Endothelial cell of umbilical vein (primary cell): ENCODE results near the gene ZNF423. TPM values are rescaled to one million over a fixed set of nuclear protein-coding genes. Genes with fewer than 3 reads are reported as not detected.

Experiments
- BruUV-seq: library from RNA; stranded (reverse); fragments of 400-500 nt; replicated peaks from 2 replicates; lab custom pipeline; 2021; lab: Mats Ljungman, UMichigan
- CTCF ChIA-PET: fragments of 300-600, 350-600 bp; sonication (Branson Sonifier 250); formaldehyde crosslinking; loops from one replicate; lab custom pipeline; 2021; ENCODE audit warnings: antibody characterized with exemption, inconsistent platforms; lab: Charles Lee
- POLR2A ChIA-PET: fragments of 300-600, 350-600 bp; sonication (Branson Sonifier 250); formaldehyde crosslinking; loops from one replicate; lab custom pipeline; 2021; ENCODE audit warnings: antibody characterized with exemption, inconsistent platforms; lab: Charles Lee
- DNase-seq: peaks from one replicate; pipeline ENCODE4 v3.0.0-alpha.2; 2011; ENCODE audit warnings: low read depth, low spot score
- FAIRE-seq: peaks from 2 replicates; lab custom pipeline; 2011; peaks lifted over from hg19 to GRCh38; lab: Jason Lieb, UNC
- H2AFZ ChIP-seq: 2 replicates; pipeline ENCODE4 v1.6.0; 2012; ENCODE audit warnings: low read depth, low read length, control low read depth, inconsistent platforms
- H3K27ac ChIP-seq: 2 replicates; pipeline ENCODE4 v1.5.1; 2011; ENCODE audit warnings: low read depth, mild to moderate bottlenecking, control low read depth, low read length, moderate library complexity; ENCODE audit not compliant: insufficient read depth
- H3K27me3 ChIP-seq, 2 experiments: 2 replicates each; pipeline versions ENCODE4 v1.6.0 to v1.6.1; 2011; ENCODE audit warnings: low read length in 2 of 2, mixed read lengths in 1 of 2; ENCODE audit not compliant: control insufficient read depth in 2 of 2, insufficient read depth in 2 of 2
- H3K36me3 ChIP-seq, 2 experiments: 2 replicates in 1 of 2; 3 replicates in 1 of 2; pipeline ENCODE4 v1.5.1; 2011; ENCODE audit warnings: low read length in 2 of 2, mild to moderate bottlenecking in 1 of 2, moderate library complexity in 1 of 2; ENCODE audit not compliant: control insufficient read depth in 2 of 2, insufficient read depth in 2 of 2; ENCODE audit errors: extremely low read depth in 1 of 2
- H3K4me1 ChIP-seq: 3 replicates; pipeline ENCODE4 v1.5.1; 2011; ENCODE audit warnings: mild to moderate bottlenecking, low read length; ENCODE audit not compliant: control insufficient read depth, insufficient read depth; ENCODE audit errors: extremely low read depth
- H3K4me2 ChIP-seq: 2 replicates; pipeline ENCODE4 v1.6.1; 2011; ENCODE audit warnings: low read length, control low read depth, mixed read lengths; ENCODE audit not compliant: insufficient read depth
- H3K4me3 ChIP-seq, 3 experiments: fragments of 200-600 bp in 1 of 3; sonication (generic), shearing (Covaris generic) in 1 of 3; replicated peaks in 1 of 3; 2 replicates each; pipeline ENCODE4 v1.5.1; 2011 to 2016; ENCODE audit warnings: control low read depth in 3 of 3, low read length in 3 of 3, mild to moderate bottlenecking in 2 of 3, inconsistent platforms in 1 of 3, low read depth in 1 of 3, moderate library complexity in 1 of 3; ENCODE audit not compliant: insufficient read depth in 1 of 3
- H3K79me2 ChIP-seq: 2 replicates; pipeline ENCODE4 v1.6.0; 2012; ENCODE audit warnings: low read length, inconsistent platforms; ENCODE audit not compliant: control insufficient read depth, insufficient read depth
- H3K9ac ChIP-seq: replicated peaks from 2 replicates; pipeline ENCODE3; 2011; ENCODE audit warnings: low read length, control low read depth; ENCODE audit not compliant: insufficient read depth; ENCODE audit errors: extremely low read depth
- H3K9me1 ChIP-seq: replicated peaks from 3 replicates; pipeline ENCODE4 v1.6.0; 2011; ENCODE audit warnings: mild to moderate bottlenecking, low read length; ENCODE audit not compliant: control insufficient read depth, insufficient read depth; ENCODE audit errors: extremely low read depth
- H3K9me3 ChIP-seq: replicated peaks from 2 replicates; pipeline ENCODE4 v1.5.1; 2012; ENCODE audit warnings: low read length, inconsistent platforms; ENCODE audit not compliant: control insufficient read depth, insufficient read depth
- H4K20me1 ChIP-seq: replicated peaks from 2 replicates; pipeline ENCODE3; 2011; ENCODE audit warnings: mild to moderate bottlenecking, low read length; ENCODE audit not compliant: control insufficient read depth, insufficient read depth; ENCODE audit errors: extremely low read depth
- EZH2 ChIP-seq: IDR thresholded peaks from 2 replicates; pipeline ENCODE4 v1.6.1; 2012; ENCODE audit warnings: borderline replicate concordance, low read depth, mild to moderate bottlenecking, moderate library complexity, low read length, inconsistent platforms; ENCODE audit not compliant: severe bottlenecking
- FOS ChIP-seq: IDR thresholded peaks from 2 replicates; pipeline ENCODE4 v1.6.1; 2011; ENCODE audit warnings: mild to moderate bottlenecking, low read length, moderate library complexity, borderline replicate concordance; ENCODE audit not compliant: insufficient read depth
- GATA2 ChIP-seq: IDR thresholded peaks from 2 replicates; pipeline ENCODE4 v1.7.0; 2011; ENCODE audit warnings: low read depth, mild to moderate bottlenecking, moderate library complexity, mixed read lengths, low read length; ENCODE audit not compliant: insufficient read length, insufficient read depth
- JUN ChIP-seq: IDR thresholded peaks from 2 replicates; pipeline ENCODE4 v1.6.1; 2011; ENCODE audit warnings: borderline replicate concordance, low read depth; ENCODE audit not compliant: insufficient read length, insufficient read depth
- POLR2A ChIP-seq: IDR thresholded peaks from 2 replicates; pipeline ENCODE4 v1.6.1; 2012; ENCODE audit warnings: low read depth, mild to moderate bottlenecking, control low read depth, low read length
- POLR2AphosphoS5 ChIP-seq: IDR thresholded peaks from 2 replicates; pipeline ENCODE4 v1.6.1; 2012; ENCODE audit warnings: low read depth, mild to moderate bottlenecking, control low read depth, low read length, moderate library complexity; ENCODE audit not compliant: insufficient read depth
- dilution Hi-C: fragments of 300-500 bp; cut with MboI; formaldehyde crosslinking; loops from one replicate; pipeline ENCODE4 v1.15.0; 2019; ENCODE audit warnings: low sequenced_read_pairs; ENCODE audit not compliant: extremely low pct_ligation_motif_present
- intact Hi-C: fragments of 100-400 bp; cut with micrococcal nuclease; formaldehyde crosslinking; loops from one replicate; pipeline ENCODE4 v1.10.0; 2022
- polyA plus RNA-seq, 4 experiments: library from polyadenylated mRNA; depleted of rRNA in 3 of 4; stranded (reverse) in 3 of 4; unstranded in 1 of 4; fragments of >200 nt; gene quantifications; 2 replicates each; pipeline versions ENCODE4 v1.2.1 to v1.2.3, GENCODE V29; 2011 to 2012; ENCODE audit warnings: missing spikeins in 1 of 4
- total RNA-seq: library from RNA; stranded (reverse); gene quantifications from 2 replicates; pipeline ENCODE4 v1.2.3, GENCODE V29; 2021

ZNF423 gene
- total and polyA plus RNA-seq, 2 donors (not counting 3 experiments of a cell fraction or from before 2014, with no cell fraction given), result 2.2 to 8.1 TPM

GRCh38 chr16:49515016-49515565 is 340.8 kb downstream of the ZNF423 start:
- H3K9me3 ChIP-seq, result no peaks in the 10 kb centered on the region
- ChIA-PET CTCF (interaction anchor here (1.6 kb wide), 1 partner anchor 8 kb away, joined by 3 read pairs; no protein-coding TSS in a partner anchor), POLR2A (no interaction called here)
- FAIRE-seq, result no peak
- H3K4me1 ChIP-seq, result no peaks in the 10 kb centered on the region
- H3K27me3 ChIP-seq, result no peaks in the 10 kb centered on the region
- H3K79me2 ChIP-seq, result no peaks in the 10 kb centered on the region
- H3K9me1 ChIP-seq, result no peaks in the 10 kb centered on the region
- dilution Hi-C loops (no loop called here), intact Hi-C loops (no loop called here)
- H3K27ac ChIP-seq, result no peak overlapping the region
- BruUV-seq, result no TSS peak
- H4K20me1 ChIP-seq, result no peaks in the 10 kb centered on the region
- no peak for DNase-seq
- no peak overlapping the region for H3K9ac ChIP-seq
- no peaks in the 10 kb centered on the region for H3K36me3 ChIP-seq
- no peak overlapping the region for H3K4me3 ChIP-seq
- H3K4me2 ChIP-seq, result no peak overlapping the region
- no peak overlapping the region for H2AFZ ChIP-seq
- TF ChIP-seq POLR2AphosphoS5, result no peak
- TF ChIP-seq POLR2A, result no peak

DNA sequence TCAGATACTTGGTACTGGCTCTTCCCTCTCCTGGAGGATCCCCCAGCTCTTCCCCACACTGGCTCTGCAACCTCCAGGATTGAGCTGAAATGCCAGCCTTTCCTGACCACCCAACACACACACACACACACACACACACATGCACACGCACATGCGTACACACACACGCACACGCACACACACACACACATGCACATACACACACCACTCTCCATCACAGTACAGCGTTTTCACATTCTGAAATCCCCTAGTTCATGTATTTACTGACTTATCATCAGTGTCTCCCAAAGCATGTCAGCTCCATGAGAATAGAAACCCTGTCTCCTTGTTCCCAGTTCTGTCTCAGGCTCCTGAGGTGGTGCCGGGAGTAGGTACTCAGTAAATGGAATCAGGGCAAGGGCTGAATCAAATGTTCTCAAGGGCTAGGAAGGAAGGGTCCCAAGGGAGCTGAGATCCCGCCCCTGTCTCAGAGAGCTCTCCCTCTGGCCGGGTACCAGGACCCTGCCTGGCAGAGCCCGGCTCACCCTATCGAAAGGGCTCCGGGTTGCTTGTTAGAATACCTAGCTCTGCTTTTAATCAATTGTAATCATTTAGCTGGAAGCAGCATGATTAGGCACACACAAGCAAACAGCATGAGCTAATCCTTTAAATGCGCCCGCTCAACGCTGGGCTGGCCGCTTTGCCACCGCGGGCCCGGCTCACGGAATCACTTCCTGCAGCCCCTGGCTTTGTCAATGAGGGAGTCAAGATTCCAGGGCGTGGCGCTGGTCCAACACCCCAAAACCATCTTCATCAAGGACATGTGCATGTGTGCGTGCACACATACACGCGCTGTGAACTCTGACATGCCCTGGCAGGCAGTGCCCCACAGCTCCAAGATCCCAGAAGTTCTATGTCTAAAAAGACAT is 341.6 kb downstream of the ZNF423 start:
- DNase-seq (no peak), FAIRE-seq (no peak)
- Histone ChIP-seq H3K27me3 (no peaks in the 10 kb centered on the region), H3K27ac (no peak overlapping the region), H3K9me3 (no peaks in the 10 kb centered on the region), H3K4me1 (no peaks in the 10 kb centered on the region), H4K20me1 (no peaks in the 10 kb centered on the region), H3K79me2 (no peaks in the 10 kb centered on the region), H3K9ac (no peak overlapping the region), H3K4me3 (no peak overlapping the region), H3K36me3 (no peaks in the 10 kb centered on the region), H3K9me1 (no peaks in the 10 kb centered on the region), H2AFZ (no peak overlapping the region), H3K4me2 (no peak overlapping the region)
- ChIA-PET CTCF (interaction anchor here (1.6 kb wide), 1 partner anchor 9 kb away, joined by 3 read pairs; no protein-coding TSS in a partner anchor), POLR2A (no interaction called here)
- BruUV-seq, result no TSS peak
- intact Hi-C loops (no loop called here), dilution Hi-C loops (no loop called here)
- TF ChIP-seq POLR2AphosphoS5 (no peak), EZH2 (no peak), JUN (no peak), FOS (no peak), GATA2 (no peak)
